ENCODE measurements around the gene FEZF2.

DNA sequence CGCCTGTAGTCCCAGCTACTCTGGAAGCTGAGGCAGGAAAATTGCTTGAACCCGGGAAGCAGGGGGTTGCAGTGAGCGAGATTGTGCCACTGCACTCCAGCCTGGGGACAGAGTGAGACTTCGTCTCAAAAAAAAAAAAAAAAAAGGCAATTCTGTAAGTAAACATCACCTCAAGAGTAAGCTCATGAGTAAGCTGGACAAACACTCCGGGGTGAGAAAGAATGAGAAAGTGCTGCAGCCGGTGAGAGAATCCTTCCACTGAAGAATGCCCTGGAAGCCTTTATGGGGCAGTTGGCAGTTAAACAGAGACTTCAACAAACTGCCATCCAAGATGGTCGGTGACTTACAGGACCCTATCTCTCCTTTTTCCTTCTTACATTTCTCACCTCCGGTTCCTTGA lies 47.5 kb downstream of the FEZF2 start:
- TF ChIP-seq, protein P1, sequence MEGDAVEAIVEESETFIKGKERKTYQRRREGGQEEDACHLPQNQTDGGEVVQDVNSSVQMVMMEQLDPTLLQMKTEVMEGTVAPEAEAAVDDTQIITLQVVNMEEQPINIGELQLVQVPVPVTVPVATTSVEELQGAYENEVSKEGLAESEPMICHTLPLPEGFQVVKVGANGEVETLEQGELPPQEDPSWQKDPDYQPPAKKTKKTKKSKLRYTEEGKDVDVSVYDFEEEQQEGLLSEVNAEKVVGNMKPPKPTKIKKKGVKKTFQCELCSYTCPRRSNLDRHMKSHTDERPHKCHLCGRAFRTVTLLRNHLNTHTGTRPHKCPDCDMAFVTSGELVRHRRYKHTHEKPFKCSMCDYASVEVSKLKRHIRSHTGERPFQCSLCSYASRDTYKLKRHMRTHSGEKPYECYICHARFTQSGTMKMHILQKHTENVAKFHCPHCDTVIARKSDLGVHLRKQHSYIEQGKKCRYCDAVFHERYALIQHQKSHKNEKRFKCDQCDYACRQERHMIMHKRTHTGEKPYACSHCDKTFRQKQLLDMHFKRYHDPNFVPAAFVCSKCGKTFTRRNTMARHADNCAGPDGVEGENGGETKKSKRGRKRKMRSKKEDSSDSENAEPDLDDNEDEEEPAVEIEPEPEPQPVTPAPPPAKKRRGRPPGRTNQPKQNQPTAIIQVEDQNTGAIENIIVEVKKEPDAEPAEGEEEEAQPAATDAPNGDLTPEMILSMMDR (conservative IDR thresholded peaks at IDR 0.05; ENCODE audit: low read depth, low read length): no peak
- TF ChIP-seq EZH2 (IDR thresholded peaks at IDR 0.05; ENCODE audit: low read length, unreplicated experiment) (no peak), EZH2phosphoT487 (IDR thresholded peaks at IDR 0.05; ENCODE audit: borderline replicate concordance, low read length) (no peak)
